GM19438 (cell line): ENCODE data around the gene AHCYL2.
"Not testable (repeated sequence)": the region's sequence is repeated elsewhere in the genome, so short reads cannot be mapped to it uniquely, and the experiment has no call there.

Source experiments
- ATAC-seq: cut with Tn5 transposase; IDR thresholded peaks from one replicate; pipeline ENCODE4 v1.9.1; 2021; ENCODE audit warnings: low read depth; ENCODE audit not compliant: unreplicated experiment

Gene AHCYL2

GRCh38 chr7:129240119-129240820 is 15.4 kb downstream of the AHCYL2 start:
- no peak for ATAC-seq

GRCh38 chr7:129244220-129244619 is 19.4 kb downstream of the AHCYL2 start:
- no peak for ATAC-seq

- no peak for ATAC-seq
Observed at GRCh38 chr7:129245533-129245932, 20.7 kb downstream of the AHCYL2 start.

- no peak for ATAC-seq
Observed at GRCh38 chr7:129247087-129247486, 22.3 kb downstream of the AHCYL2 start.

GRCh38 chr7:129252128-129252527 is 27.3 kb downstream of the AHCYL2 start:
- no peak for ATAC-seq

- not testable (repeated sequence) for ATAC-seq
Observed at GRCh38 chr7:129252603-129253002, 27.8 kb downstream of the AHCYL2 start.

GRCh38 chr7:129255800-129256199 is 31.0 kb downstream of the AHCYL2 start:
- ATAC-seq, result no peak

GRCh38 chr7:129256221-129256620 is 31.4 kb downstream of the AHCYL2 start:
- ATAC-seq, result no peak

GRCh38 chr7:129257168-129257567 is 32.3 kb downstream of the AHCYL2 start:
- no peak for ATAC-seq

GRCh38 chr7:129258649-129259389 is 34.0 kb downstream of the AHCYL2 start:
- ATAC-seq, result no peak

- no peak for ATAC-seq
Observed at GRCh38 chr7:129262324-129262723, 37.5 kb downstream of the AHCYL2 start.

GRCh38 chr7:129263168-129263567 is 38.3 kb downstream of the AHCYL2 start:
- no peak for ATAC-seq

- ATAC-seq, result no peak
Observed at GRCh38 chr7:129264534-129264933, 39.7 kb downstream of the AHCYL2 start.

- ATAC-seq, result no peak
Observed at GRCh38 chr7:129265328-129265727, 40.5 kb downstream of the AHCYL2 start.

- no peak for ATAC-seq
Observed at GRCh38 chr7:129266181-129266580, 41.4 kb downstream of the AHCYL2 start.

- ATAC-seq, result no peak
Observed at GRCh38 chr7:129270077-129270476, 45.2 kb downstream of the AHCYL2 start.

- ATAC-seq, result no peak
Observed at GRCh38 chr7:129271500-129272355, 46.9 kb downstream of the AHCYL2 start.

- ATAC-seq, result no peak
Observed at GRCh38 chr7:129273936-129274335, 49.1 kb downstream of the AHCYL2 start.

GRCh38 chr7:129277629-129278028 is 52.8 kb downstream of the AHCYL2 start:
- ATAC-seq, result no peak

- ATAC-seq, result no peak
Observed at GRCh38 chr7:129278688-129279087, 53.9 kb downstream of the AHCYL2 start.

GRCh38 chr7:129279757-129280156 is 54.9 kb downstream of the AHCYL2 start:
- no peak for ATAC-seq
